ENCODE data around the gene EPB41L4B.

EPB41L4B gene

DNA sequence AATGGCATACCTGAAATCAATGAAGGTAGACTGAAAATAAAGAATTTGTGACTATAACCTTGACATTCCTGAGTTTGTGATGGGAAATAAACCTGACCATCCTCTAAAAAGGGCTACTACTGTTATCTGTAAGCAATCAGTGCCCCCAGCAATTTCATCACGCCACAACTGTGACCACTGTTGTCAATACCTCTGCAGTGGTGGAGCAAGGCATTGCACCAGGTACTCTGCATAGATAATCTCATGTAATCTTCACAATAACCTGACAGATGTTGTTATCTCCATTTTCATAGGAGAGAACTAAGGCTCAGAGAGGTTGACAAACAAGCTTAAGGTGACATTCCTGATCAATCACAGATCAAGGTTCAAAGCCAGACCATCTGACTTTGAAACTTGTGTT, 115.3 kb downstream of the EPB41L4B start:
- Mint-ChIP-seq H3K9me3 (no peaks in the 10 kb centered on the region), H3K36me3 (ENCODE audit: low read depth) (no peaks in the 10 kb centered on the region), H3K4me1 (no peaks in the 10 kb centered on the region), H3K27me3 (ENCODE audit: low read depth, poor library complexity) (peaks cover 36% of the 10 kb centered on the region), H3K27ac (no peak overlapping the region), H3K4me3 (no peak overlapping the region)
- TF ChIP-seq, protein P1, sequence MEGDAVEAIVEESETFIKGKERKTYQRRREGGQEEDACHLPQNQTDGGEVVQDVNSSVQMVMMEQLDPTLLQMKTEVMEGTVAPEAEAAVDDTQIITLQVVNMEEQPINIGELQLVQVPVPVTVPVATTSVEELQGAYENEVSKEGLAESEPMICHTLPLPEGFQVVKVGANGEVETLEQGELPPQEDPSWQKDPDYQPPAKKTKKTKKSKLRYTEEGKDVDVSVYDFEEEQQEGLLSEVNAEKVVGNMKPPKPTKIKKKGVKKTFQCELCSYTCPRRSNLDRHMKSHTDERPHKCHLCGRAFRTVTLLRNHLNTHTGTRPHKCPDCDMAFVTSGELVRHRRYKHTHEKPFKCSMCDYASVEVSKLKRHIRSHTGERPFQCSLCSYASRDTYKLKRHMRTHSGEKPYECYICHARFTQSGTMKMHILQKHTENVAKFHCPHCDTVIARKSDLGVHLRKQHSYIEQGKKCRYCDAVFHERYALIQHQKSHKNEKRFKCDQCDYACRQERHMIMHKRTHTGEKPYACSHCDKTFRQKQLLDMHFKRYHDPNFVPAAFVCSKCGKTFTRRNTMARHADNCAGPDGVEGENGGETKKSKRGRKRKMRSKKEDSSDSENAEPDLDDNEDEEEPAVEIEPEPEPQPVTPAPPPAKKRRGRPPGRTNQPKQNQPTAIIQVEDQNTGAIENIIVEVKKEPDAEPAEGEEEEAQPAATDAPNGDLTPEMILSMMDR (IDR thresholded peaks at IDR 0.05) = no peak
- DNase-seq = no peak

DNA sequence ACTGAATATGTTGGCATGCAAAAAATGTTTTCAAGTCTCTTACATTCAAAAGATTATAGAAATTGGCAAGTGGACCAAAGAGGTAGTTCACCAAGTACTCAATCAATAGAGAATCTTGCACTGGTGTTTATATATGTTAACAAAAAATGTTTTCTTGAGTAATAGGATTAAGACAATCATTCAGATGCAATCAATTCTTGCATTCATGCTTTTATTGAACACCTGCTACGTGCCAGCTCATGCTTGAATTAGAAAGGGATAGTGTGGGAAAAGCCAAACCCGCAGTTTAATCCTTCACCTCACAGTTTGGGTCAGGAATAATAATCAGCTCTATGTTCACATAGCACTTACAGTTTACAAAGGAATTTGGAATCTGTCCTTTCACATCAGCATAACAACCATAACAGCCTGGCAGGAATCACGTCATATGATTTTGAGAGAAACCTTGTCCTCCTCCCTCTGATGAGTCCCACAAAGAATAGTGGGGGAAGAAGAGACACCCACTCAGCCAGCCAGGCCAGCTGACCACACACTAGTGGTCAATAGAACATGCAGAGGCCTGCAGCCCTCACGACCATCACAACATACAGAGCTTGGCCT, 117.0 kb downstream of the EPB41L4B start:
- Mint-ChIP-seq H3K27me3 (ENCODE audit: low read depth, poor library complexity) (peaks cover 28% of the 10 kb centered on the region), H3K36me3 (ENCODE audit: low read depth) (no peaks in the 10 kb centered on the region), H3K27ac (no peak overlapping the region), H3K4me1 (no peaks in the 10 kb centered on the region), H3K4me3 (no peak overlapping the region), H3K9me3 (no peaks in the 10 kb centered on the region)
- DNase-seq = no peak
- TF ChIP-seq, protein P1 (IDR thresholded peaks at IDR 0.05) = no peak

DNA sequence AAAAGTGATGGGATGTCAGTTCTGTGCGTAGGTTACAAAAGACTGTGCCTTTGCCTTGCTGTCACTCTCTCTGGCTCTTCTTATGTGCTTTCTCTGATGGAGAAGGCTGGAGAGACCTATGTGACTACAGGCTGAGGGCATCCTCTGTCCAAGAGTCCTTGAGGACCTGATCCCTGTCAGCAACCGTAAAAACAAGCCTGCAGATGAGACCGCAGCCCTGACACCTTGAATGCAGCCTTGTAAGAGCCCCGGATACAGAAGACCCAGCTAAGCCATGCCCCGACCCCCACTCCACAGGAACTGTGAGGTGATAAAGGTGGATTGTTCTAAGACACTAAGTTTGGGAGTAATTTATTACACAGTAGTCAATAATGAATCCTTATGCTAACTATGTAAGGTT, 121.2 kb downstream of the EPB41L4B start:
- DNase-seq = no peak
- TF ChIP-seq, protein P1 (IDR thresholded peaks at IDR 0.05) = no peak
- Mint-ChIP-seq H3K27me3 (ENCODE audit: low read depth, poor library complexity) (peaks cover 36% of the 10 kb centered on the region), H3K4me3 (no peak overlapping the region), H3K4me1 (peaks cover 6% of the 10 kb centered on the region), H3K9me3 (no peaks in the 10 kb centered on the region), H3K36me3 (ENCODE audit: low read depth) (no peaks in the 10 kb centered on the region), H3K27ac (no peak overlapping the region)

DNA sequence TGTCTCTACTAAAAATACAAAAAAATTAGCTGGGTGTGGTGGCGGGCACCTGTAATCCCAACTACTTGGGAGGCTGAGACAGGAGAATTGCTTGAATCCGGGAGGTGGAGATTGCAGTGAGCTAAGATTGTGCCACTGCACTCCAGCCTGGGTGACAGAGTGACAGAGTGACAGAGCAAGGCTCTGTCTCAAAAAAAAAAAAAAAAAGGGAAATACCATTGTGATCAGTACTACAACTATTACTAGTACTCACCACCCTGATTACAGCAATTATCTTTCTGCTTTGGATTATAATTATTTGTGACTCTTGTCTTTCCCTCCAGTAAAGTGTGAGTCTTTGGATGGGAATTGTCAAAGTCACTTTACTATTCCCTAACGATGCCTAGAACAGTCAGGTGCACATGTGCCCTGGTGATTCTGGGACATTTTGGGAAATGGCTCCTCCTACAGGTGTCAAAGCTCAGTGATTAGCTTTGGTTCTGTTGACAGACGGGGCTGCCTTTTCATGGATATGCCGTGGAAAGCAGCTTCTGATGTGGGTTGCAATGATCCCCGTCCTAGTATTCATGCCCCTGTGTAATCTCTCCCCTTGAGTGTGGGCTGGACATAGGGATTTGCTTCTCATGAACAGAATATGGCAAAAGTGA, 122.0 kb downstream of the EPB41L4B start:
- no peak for DNase-seq
- no peak overlapping the region for H3K27ac Mint-ChIP-seq
- TF ChIP-seq, protein P1 (IDR thresholded peaks at IDR 0.05) = no peak
- H3K9me3 Mint-ChIP-seq = no peaks in the 10 kb centered on the region
- peaks cover 14% of the 10 kb centered on the region for H3K4me1 Mint-ChIP-seq
- no peaks in the 10 kb centered on the region for H3K36me3 Mint-ChIP-seq (ENCODE audit: low read depth)
- no peak overlapping the region for H3K4me3 Mint-ChIP-seq
- peaks cover 37% of the 10 kb centered on the region for H3K27me3 Mint-ChIP-seq (ENCODE audit: low read depth, poor library complexity)

DNA sequence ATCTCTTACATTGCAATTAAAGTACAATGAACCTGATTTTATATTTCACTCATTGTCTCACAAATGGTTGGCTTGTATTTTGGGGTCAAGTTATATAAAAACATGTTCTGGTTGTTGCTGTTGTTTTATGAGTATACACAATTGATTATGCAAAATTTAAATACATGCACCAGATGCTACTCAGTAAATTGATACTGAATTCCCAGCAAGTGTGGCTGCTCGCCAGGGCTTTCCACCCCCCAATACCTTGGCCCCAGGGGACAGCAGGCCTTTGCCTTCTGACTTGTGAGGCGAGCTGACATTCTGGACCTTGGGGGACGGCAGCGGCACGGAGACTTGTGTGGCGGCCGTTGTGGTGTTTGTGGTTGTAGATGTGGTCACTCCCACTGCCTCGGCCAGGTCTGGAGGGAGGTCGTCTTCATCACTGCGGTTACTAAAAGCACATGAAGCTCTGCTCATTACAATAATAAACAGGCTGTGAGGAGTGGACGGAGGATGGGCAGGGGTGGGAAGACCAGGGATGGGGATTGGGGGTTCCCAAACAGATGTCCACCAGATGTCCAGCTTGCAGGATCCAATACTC, 126.8 kb downstream of the EPB41L4B start:
- H3K4me1 Mint-ChIP-seq = peaks cover 24% of the 10 kb centered on the region
- no peak overlapping the region for H3K4me3 Mint-ChIP-seq
- DNase-seq = no peak
- H3K9me3 Mint-ChIP-seq = no peaks in the 10 kb centered on the region
- no peaks in the 10 kb centered on the region for H3K36me3 Mint-ChIP-seq (ENCODE audit: low read depth)
- H3K27ac Mint-ChIP-seq = no peak overlapping the region
- peaks cover 41% of the 10 kb centered on the region for H3K27me3 Mint-ChIP-seq (ENCODE audit: low read depth, poor library complexity)
- TF ChIP-seq, protein P1 (IDR thresholded peaks at IDR 0.05) = no peak
